Gastrocnemius medialis (tissue), 4 donors: ENCODE measurements around the gene PIRT.

Experiments used
- CTCF ChIP-seq, 5 experiments: fragments of 450-650 bp in 3 of 5; fragments of 200-600 bp in 2 of 5; sonication (generic) in 2 of 5; IDR thresholded peaks in 4 of 5; conservative IDR thresholded peaks in 1 of 5; 1 replicate in 4 of 5; 2 replicates in 1 of 5; pipeline ENCODE4 v1.5.1; 2016 to 2019; ENCODE audit warnings: antibody characterized with exemption in 5 of 5, mild to moderate bottlenecking in 3 of 5, moderate library complexity in 3 of 5
- POLR2A ChIP-seq, 2 donors: fragments of 450-650 bp; IDR thresholded peaks; one replicate each; pipeline ENCODE4 v1.6.1; 2017; ENCODE audit warnings: antibody characterized with exemption in 2 of 2, mild to moderate bottlenecking in 2 of 2, moderate library complexity in 2 of 2

DNA sequence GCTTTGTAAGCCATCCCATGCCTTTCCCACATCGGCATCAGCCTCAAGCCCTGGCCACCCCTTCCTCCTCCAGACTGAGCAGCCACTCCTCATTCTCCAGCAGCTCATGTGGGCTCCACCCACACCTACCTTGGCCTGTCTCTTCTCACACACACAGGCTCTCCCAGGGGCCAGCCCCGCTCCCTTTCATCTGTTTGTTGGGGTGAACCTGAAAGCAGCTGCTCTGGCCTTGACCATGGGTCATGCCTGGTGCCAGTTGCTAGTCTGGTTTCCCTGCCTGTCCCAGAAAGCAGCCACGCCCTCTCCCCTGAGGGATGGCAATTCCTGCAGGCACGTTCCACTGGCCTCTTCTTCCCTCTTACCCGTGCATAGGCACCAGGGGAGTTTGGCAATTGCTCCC, 22.6 kb downstream of the PIRT start:
- TF ChIP-seq POLR2A (IDR thresholded peaks at IDR 0.05): no peak
- no peak for TF ChIP-seq CTCF (IDR thresholded peaks at IDR 0.05 in 4 of 5, conservative IDR thresholded peaks at IDR 0.05 in 1 of 5)
